Kidney epithelial cell (primary cell): ENCODE data around the gene ASPN. TPM values are rescaled to one million over a fixed set of nuclear protein-coding genes. Genes with fewer than 3 reads are reported as not detected.

ENCODE experiments used
- DNase-seq: peaks from one replicate; pipeline ENCODE4 v3.0.0-alpha.2; 2010; ENCODE audit warnings: low read depth
- H3K27me3 ChIP-seq: 2 replicates; pipeline ENCODE4 v1.6.0; 2011; ENCODE audit warnings: low read length; ENCODE audit not compliant: control insufficient read depth, insufficient read depth
- H3K36me3 ChIP-seq: 2 replicates; pipeline ENCODE4 v1.5.1; 2011; ENCODE audit warnings: low read length; ENCODE audit not compliant: control insufficient read depth, insufficient read depth
- H3K4me3 ChIP-seq: 2 replicates; pipeline ENCODE4 v1.5.1; 2011; ENCODE audit warnings: low read depth, mild to moderate bottlenecking, control low read depth, low read length
- total RNA-seq: library from RNA; depleted of rRNA; stranded (reverse); fragments of >200 nt; gene quantifications from 2 replicates; pipeline ENCODE4 v1.2.3, GENCODE V29; 2015
- TF ChIP-seq, protein P1 (sequence below): IDR thresholded peaks from 2 replicates; pipeline ENCODE4 v1.5.1; 2011; ENCODE audit warnings: mild to moderate bottlenecking, moderate library complexity, low read length, control low read depth, inconsistent platforms; ENCODE audit not compliant: insufficient read depth, poor library complexity, severe bottlenecking

Gene ASPN
- total RNA-seq, 1 donor from 2014 or later, result not detected

DNA sequence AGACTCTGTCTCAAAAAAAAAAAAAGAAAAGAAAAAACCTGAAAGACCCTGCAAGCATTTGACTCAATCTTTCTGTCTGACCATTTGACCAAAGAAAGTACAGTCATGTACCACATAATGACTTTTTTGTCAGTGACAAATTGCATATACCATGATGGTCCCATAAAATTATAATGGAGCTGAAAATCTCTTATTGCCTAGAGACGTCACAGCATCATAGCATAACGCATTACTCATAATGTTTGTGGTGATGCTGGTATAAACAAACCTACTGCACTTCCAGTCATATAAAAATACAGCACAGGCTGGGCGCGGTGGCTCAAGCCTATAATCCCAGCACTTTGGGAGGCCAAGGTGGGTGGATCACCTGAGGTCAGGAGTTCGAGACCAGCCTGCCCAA lies 43.0 kb upstream of the ASPN start:
- no peaks in the 10 kb centered on the region for H3K27me3 ChIP-seq
- TF ChIP-seq, protein P1, sequence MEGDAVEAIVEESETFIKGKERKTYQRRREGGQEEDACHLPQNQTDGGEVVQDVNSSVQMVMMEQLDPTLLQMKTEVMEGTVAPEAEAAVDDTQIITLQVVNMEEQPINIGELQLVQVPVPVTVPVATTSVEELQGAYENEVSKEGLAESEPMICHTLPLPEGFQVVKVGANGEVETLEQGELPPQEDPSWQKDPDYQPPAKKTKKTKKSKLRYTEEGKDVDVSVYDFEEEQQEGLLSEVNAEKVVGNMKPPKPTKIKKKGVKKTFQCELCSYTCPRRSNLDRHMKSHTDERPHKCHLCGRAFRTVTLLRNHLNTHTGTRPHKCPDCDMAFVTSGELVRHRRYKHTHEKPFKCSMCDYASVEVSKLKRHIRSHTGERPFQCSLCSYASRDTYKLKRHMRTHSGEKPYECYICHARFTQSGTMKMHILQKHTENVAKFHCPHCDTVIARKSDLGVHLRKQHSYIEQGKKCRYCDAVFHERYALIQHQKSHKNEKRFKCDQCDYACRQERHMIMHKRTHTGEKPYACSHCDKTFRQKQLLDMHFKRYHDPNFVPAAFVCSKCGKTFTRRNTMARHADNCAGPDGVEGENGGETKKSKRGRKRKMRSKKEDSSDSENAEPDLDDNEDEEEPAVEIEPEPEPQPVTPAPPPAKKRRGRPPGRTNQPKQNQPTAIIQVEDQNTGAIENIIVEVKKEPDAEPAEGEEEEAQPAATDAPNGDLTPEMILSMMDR, result no peak
- no peak for DNase-seq

DNA sequence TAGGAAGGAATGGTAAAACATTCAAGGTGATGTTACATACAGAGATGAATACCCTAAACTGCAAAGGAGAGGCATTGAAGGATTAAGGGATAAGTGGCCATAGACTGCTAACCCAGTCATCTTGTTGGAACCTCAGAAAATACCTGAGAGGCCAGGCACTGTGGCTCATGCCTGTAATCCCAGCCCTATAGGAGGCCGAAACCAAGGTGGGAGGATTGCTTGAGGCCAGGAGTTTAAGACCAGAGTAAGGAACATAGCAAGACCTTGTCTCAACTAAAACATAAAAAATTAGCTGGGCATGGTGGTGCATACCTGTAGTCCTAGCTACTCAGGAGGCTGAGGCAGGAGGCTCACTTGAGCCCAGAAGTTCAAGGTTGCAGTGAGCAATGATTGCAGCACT lies 42.6 kb upstream of the ASPN start:
- DNase-seq, result no peak
- no peaks in the 10 kb centered on the region for H3K36me3 ChIP-seq
- H3K4me3 ChIP-seq, result no peak overlapping the region
- H3K27me3 ChIP-seq, result no peaks in the 10 kb centered on the region
- TF ChIP-seq, protein P1, result no peak

More for the DNA sequence above, 43.0 kb upstream of the ASPN start:
- Histone ChIP-seq H3K4me3 (no peak overlapping the region), H3K36me3 (no peaks in the 10 kb centered on the region)

DNA sequence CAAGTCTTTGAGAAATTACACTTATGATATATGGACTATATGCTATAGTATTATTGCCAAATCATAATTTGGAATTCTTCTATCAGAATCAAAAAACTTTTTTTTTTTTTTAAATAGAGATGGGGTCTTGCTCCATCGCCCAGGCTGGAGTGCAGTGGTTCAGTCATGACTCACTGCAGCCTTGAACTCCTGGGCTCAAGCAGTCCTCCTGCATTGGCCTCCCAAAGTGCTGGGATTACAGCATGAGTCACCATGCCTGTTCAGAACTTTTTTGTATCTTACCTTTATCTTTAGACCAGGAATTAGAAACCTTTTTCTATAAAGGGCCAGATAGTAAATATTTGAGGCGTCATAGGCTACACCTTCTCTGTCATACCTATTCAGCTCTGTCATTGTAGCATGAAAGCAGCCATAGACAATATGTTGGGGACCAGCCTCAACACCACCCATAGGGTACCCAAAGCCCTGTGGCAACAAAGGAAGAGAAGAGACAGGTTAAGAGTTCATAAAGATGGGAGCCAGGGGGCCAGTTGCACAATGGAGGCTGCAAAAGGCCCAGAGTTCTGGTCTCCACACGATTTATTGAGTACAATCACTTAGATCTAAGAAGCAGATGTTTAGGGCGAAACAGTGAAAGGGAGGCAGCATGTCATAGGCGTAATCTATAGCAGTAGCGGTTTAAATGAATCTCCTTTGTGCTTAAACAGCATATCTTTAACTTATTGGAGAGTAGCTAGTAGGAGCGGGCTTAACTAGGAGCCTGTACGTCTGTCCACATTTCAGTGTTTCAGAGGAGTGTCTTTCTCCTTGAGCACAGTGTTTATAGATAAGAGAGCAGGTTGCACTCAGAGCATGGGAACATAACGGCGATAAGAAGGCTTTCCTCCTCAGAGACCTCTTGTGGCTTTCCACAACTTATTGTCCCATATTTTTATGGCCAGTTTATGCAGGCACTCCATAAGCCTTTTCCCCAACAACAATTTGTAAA lies 41.0 kb upstream of the ASPN start:
- Histone ChIP-seq H3K27me3 (no peaks in the 10 kb centered on the region), H3K36me3 (no peaks in the 10 kb centered on the region), H3K4me3 (no peak overlapping the region)
- TF ChIP-seq, protein P1, result no peak
- no peak for DNase-seq

DNA sequence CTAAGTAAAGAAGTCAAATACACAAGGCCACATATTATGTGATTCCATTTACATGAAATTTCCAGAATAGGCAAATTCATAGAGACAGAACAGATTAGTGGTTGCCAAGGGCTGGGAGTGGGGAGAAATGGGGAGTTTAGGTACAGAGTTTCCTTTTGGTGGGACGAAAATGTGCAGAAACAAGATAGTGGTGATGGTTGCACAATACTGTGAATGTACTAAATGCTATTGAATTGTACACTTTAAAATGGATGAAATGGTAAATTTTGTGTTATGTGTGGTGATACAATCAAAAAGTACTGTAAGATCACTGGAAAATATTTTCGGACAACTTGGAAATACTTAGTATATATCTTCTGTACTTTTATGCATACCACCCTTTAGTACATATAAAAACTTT lies 38.5 kb upstream of the ASPN start:
- DNase-seq, result no peak
- Histone ChIP-seq H3K4me3 (no peak overlapping the region), H3K36me3 (no peaks in the 10 kb centered on the region), H3K27me3 (no peaks in the 10 kb centered on the region)
- TF ChIP-seq, protein P1, result no peak

DNA sequence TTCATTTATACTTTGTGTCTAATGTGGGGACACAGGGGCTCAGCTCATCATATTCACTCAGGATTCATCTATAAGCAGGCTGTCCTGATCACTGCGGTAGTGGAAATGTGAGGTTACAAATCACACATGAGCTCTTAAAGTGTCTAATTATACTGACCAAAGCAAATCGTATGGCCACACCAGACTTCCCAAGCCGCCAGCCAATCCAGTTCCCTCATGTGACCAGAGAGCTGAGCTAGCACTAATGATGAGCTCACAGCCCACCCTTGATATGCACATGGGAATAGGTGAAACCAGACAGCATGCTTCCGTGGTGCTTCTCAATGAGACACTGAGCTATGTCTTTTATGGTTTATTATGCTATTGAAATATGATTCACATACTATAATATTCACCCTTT lies 35.9 kb upstream of the ASPN start:
- Histone ChIP-seq H3K36me3 (no peaks in the 10 kb centered on the region), H3K27me3 (no peaks in the 10 kb centered on the region), H3K4me3 (no peak overlapping the region)
- no peak for DNase-seq
- TF ChIP-seq, protein P1, result no peak
